Activated CD8-positive, alpha-beta memory T cell treated with anti-CD3 and anti-CD28 coated beads, Interleukin-2, amount 50 U/mL, for 48 hours (primary cell): ENCODE results near the gene SLC25A22.

ENCODE experiments used
- DNase-seq: peaks from one replicate; pipeline ENCODE4 v3.0.0-alpha.2; 2020

Gene SLC25A22

GRCh38 chr11:802693-803466, 4.8 kb upstream of the SLC25A22 start:
- DNase-seq = no peak

- DNase-seq = no peak
These were observed 4.0 kb upstream of the SLC25A22 start for GRCh38 chr11:802018-802617.

GRCh38 chr11:801097-801780, 3.2 kb upstream of the SLC25A22 start:
- DNase-seq = no peak

- DNase-seq = no peak
These were observed 2.4 kb upstream of the SLC25A22 start for GRCh38 chr11:800473-800872.

- DNase-seq = no peak
These were observed 1.7 kb upstream of the SLC25A22 start for GRCh38 chr11:799641-800316.

GRCh38 chr11:797296-798092, 587 bp downstream of the SLC25A22 start:
- DNase-seq = peak; percentile 87

GRCh38 chr11:796565-797295, 1.4 kb downstream of the SLC25A22 start:
- peak; percentile 86 for DNase-seq

GRCh38 chr11:795634-796564, 2.2 kb downstream of the SLC25A22 start:
- DNase-seq = peak; percentile 89

- no peak for DNase-seq
These were observed 3.1 kb downstream of the SLC25A22 start for GRCh38 chr11:794766-795633.

- DNase-seq = no peak
These were observed 3.9 kb downstream of the SLC25A22 start for GRCh38 chr11:794013-794765.

- no peak for DNase-seq
These were observed 4.5 kb downstream of the SLC25A22 start for GRCh38 chr11:793556-793955.

- DNase-seq = no peak
These were observed 5.2 kb downstream of the SLC25A22 start for GRCh38 chr11:792873-793272.

- no peak for DNase-seq
These were observed 5.6 kb downstream of the SLC25A22 start for GRCh38 chr11:792535-792821.

GRCh38 chr11:791658-792534, 6.2 kb downstream of the SLC25A22 start:
- DNase-seq = no peak

- DNase-seq = no peak
These were observed 7.1 kb downstream of the SLC25A22 start for GRCh38 chr11:790721-791564.

GRCh38 chr11:789943-790342, 8.1 kb downstream of the SLC25A22 start, which contains the start of gene CEND1:
TSS of gene CEND1 (minus strand) at chr11:790090. CDS start at chr11:788576, 1,514 bp downstream.
- peak; percentile 84 for DNase-seq
